Measurements from ENCODE around the gene RBM38. TPM values are rescaled to one million over a fixed set of nuclear protein-coding genes. Genes with fewer than 3 reads are reported as not detected.

RBM38 gene
- total RNA-seq, 4 donors from 2014 or later, result 9.6 to 15.5 (median 12.8) TPM

GRCh38 chr20:57437672-57438330 is 46.6 kb downstream of the RBM38 start:
- Histone ChIP-seq H3K4me3 (no peak overlapping the region), H3K4me1 (peaks cover 0 to 31% (median 14%) of the 10 kb centered on the region in 4 donors), H3K9me3 (no peaks in the 10 kb centered on the region), H3K36me3 (no peaks in the 10 kb centered on the region), H3K27me3 (no peaks in the 10 kb centered on the region), H3K27ac (peak overlapping the region in 1 of 4 donors; percentile 65)
- TF ChIP-seq CTCF (IDR thresholded peaks at IDR 0.05), result no peak
- TF ChIP-seq POLR2A (IDR thresholded peaks at IDR 0.05), result no peak
- DNase-seq, result no peak

- no peaks in the 10 kb centered on the region for H3K27me3 ChIP-seq
- no peaks in the 10 kb centered on the region for H3K36me3 ChIP-seq
- peak overlapping the region in 1 of 4 donors; percentile 65 for H3K27ac ChIP-seq
- no peak for DNase-seq
- TF ChIP-seq POLR2A (IDR thresholded peaks at IDR 0.05), result no peak
- no peak for TF ChIP-seq CTCF (IDR thresholded peaks at IDR 0.05)
- no peak overlapping the region for H3K4me3 ChIP-seq
- H3K9me3 ChIP-seq, result no peaks in the 10 kb centered on the region
- peaks cover 0 to 23% (median 8%) of the 10 kb centered on the region in 4 donors for H3K4me1 ChIP-seq
Measured at GRCh38 chr20:57438552-57438951, 47.4 kb downstream of the RBM38 start.

- no peaks in the 10 kb centered on the region for H3K27me3 ChIP-seq
- no peaks in the 10 kb centered on the region for H3K36me3 ChIP-seq
- no peaks in the 10 kb centered on the region for H3K9me3 ChIP-seq
- TF ChIP-seq CTCF (IDR thresholded peaks at IDR 0.05), result no peak
- no peak for TF ChIP-seq POLR2A (IDR thresholded peaks at IDR 0.05)
- DNase-seq, result no peak
- peaks cover 0 to 20% (median 4%) of the 10 kb centered on the region in 4 donors for H3K4me1 ChIP-seq
- H3K27ac ChIP-seq, result peak overlapping the region in 3 of 4 donors; percentile 10 to 84 (median 43)
- H3K4me3 ChIP-seq, result no peak overlapping the region
Measured at GRCh38 chr20:57439432-57439831, 48.2 kb downstream of the RBM38 start.

GRCh38 chr20:57439993-57440392 is 48.8 kb downstream of the RBM38 start:
- no peak overlapping the region for H3K4me3 ChIP-seq
- peaks cover 0 to 20% (median 2%) of the 10 kb centered on the region in 4 donors for H3K4me1 ChIP-seq

GRCh38 chr20:57440678-57441509 is 49.7 kb downstream of the RBM38 start:
- TF ChIP-seq CTCF (IDR thresholded peaks at IDR 0.05) (no peak), POLR2A (IDR thresholded peaks at IDR 0.05) (no peak)
- no peaks in the 10 kb centered on the region for H3K9me3 ChIP-seq
- H3K4me3 ChIP-seq, result no peak overlapping the region
- no peaks in the 10 kb centered on the region for H3K36me3 ChIP-seq
- peak in 1 of 3 donors; percentile 58 for DNase-seq
- peaks cover 0 to 11% (median 0%) of the 10 kb centered on the region in 4 donors for H3K4me1 ChIP-seq
- H3K27me3 ChIP-seq, result no peaks in the 10 kb centered on the region
- peak overlapping the region; percentile 47 to 84 (median 60) for H3K27ac ChIP-seq

More at GRCh38 chr20:57439993-57440392, 48.8 kb downstream of the RBM38 start:
- no peak for TF ChIP-seq POLR2A (IDR thresholded peaks at IDR 0.05)
- TF ChIP-seq CTCF (IDR thresholded peaks at IDR 0.05), result no peak
- peak overlapping the region in 3 of 4 donors; percentile 10 to 84 (median 47) for H3K27ac ChIP-seq
- no peaks in the 10 kb centered on the region for H3K9me3 ChIP-seq
- no peaks in the 10 kb centered on the region for H3K36me3 ChIP-seq
- DNase-seq, result no peak
- no peaks in the 10 kb centered on the region for H3K27me3 ChIP-seq

Measured in Peyer's patch (tissue), 4 donors.